Measurements from ENCODE around the gene PFDN6. TPM values are rescaled to one million over a fixed set of nuclear protein-coding genes. Genes with fewer than 3 reads are reported as not detected.

Gene PFDN6
- total RNA-seq, 1 donor = 7.5 TPM

GRCh38 chr6:33292996-33293682, 3.7 kb downstream of the PFDN6 start:
- no peak for DNase-seq (ENCODE audit: low read depth in 2 of 3, low spot score in 2 of 3)

GRCh38 chr6:33294086-33294823, 4.9 kb downstream of the PFDN6 start:
- no peak for DNase-seq (ENCODE audit: low read depth in 2 of 3, low spot score in 2 of 3)

GRCh38 chr6:33295621-33296369, 6.4 kb downstream of the PFDN6 start:
- no peak for DNase-seq (ENCODE audit: low read depth in 2 of 3, low spot score in 2 of 3)

GRCh38 chr6:33296797-33297405, 7.5 kb downstream of the PFDN6 start:
- no peak for DNase-seq (ENCODE audit: low read depth in 2 of 3, low spot score in 2 of 3)

- DNase-seq (ENCODE audit: low read depth in 2 of 3, low spot score in 2 of 3) = peak in 1 of 3 donors; percentile 25
Measured at GRCh38 chr6:33297406-33297955, 8.1 kb downstream of the PFDN6 start.

GRCh38 chr6:33297956-33298772, 8.8 kb downstream of the PFDN6 start:
- DNase-seq (ENCODE audit: low read depth in 2 of 3, low spot score in 2 of 3) = peak in 1 of 3 donors; percentile 73

GRCh38 chr6:33298773-33299236, 9.4 kb downstream of the PFDN6 start, which contains the start of gene RGL2:
TSS of gene RGL2 (minus strand) at chr6:33298942. CDS start at chr6:33298610, 332 bp downstream.
- peak in 2 of 3 donors; percentile 84 to 88 for DNase-seq (ENCODE audit: low read depth in 2 of 3, low spot score in 2 of 3)

GRCh38 chr6:33299237-33299944, 10.0 kb downstream of the PFDN6 start:
- peak; percentile 82 to 96 (median 92) for DNase-seq (ENCODE audit: low read depth in 2 of 3, low spot score in 2 of 3)

- DNase-seq (ENCODE audit: low read depth in 2 of 3, low spot score in 2 of 3) = no peak
Measured at GRCh38 chr6:33301877-33302276, 12.5 kb downstream of the PFDN6 start.

- DNase-seq (ENCODE audit: low read depth in 2 of 3, low spot score in 2 of 3) = no peak
Measured at GRCh38 chr6:33304216-33304615, 14.8 kb downstream of the PFDN6 start.

GRCh38 chr6:33305052-33305451, 15.7 kb downstream of the PFDN6 start:
- no peak for DNase-seq (ENCODE audit: low read depth in 2 of 3, low spot score in 2 of 3)

GRCh38 chr6:33306356-33306755, 17.0 kb downstream of the PFDN6 start:
- DNase-seq (ENCODE audit: low read depth in 2 of 3, low spot score in 2 of 3) = no peak

- DNase-seq (ENCODE audit: low read depth in 2 of 3, low spot score in 2 of 3) = peak; percentile 63 to 78 (median 78)
Measured at GRCh38 chr6:33312361-33313104, 23.1 kb downstream of the PFDN6 start.

GRCh38 chr6:33313105-33313708, 23.8 kb downstream of the PFDN6 start:
- peak in 2 of 3 donors; percentile 62 to 68 for DNase-seq (ENCODE audit: low read depth in 2 of 3, low spot score in 2 of 3)

GRCh38 chr6:33313709-33314514, 24.5 kb downstream of the PFDN6 start, which contains the start of gene TAPBP:
TSS of gene TAPBP (minus strand) at chr6:33314078. CDS start at chr6:33314041, 37 bp downstream.
- DNase-seq (ENCODE audit: low read depth in 2 of 3, low spot score in 2 of 3) = peak; percentile 72 to 91 (median 88)

- peak; percentile 61 to 77 (median 76) for DNase-seq (ENCODE audit: low read depth in 2 of 3, low spot score in 2 of 3)
Measured at GRCh38 chr6:33314515-33314942, 25.1 kb downstream of the PFDN6 start.
